ENCODE results near the gene NTF3. TPM values are rescaled to one million over a fixed set of nuclear protein-coding genes. Genes with fewer than 3 reads are reported as not detected.

NTF3 gene
- total and polyA plus RNA-seq, 5 experiments from 2014 or later: not detected

DNA sequence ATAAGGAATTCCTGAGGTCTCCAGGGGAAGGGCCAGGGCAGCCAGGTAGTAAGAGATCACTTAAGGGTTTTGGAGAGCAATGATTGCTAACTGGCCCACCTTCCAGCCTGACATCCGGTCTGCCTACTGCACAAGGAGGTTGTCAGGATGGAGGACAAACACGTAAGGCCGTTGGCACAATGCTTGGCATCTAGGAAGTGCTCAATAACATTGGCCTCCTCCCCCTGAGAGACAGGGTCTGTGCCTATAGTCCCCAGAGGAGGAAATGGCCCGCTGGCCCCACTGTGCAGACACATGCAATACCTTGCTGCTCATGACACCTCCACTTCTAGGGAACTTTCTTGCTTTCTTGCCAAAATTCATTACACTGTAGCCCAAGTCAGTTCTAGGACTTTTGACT is 73.2 kb downstream of the NTF3 start:
- Mint-ChIP-seq H3K4me3 (no peak overlapping the region), H3K36me3 (no peaks in the 10 kb centered on the region), H3K9me3 (no peaks in the 10 kb centered on the region), H3K4me1 (no peaks in the 10 kb centered on the region), H3K27ac (no peak overlapping the region), H3K27me3 (peaks cover 0 to 37% (median 3%) of the 10 kb centered on the region in 5 donors)
- DNase-seq (no peak), ATAC-seq (no peak)
- POLR2A ChIA-PET: no interaction called here

DNA sequence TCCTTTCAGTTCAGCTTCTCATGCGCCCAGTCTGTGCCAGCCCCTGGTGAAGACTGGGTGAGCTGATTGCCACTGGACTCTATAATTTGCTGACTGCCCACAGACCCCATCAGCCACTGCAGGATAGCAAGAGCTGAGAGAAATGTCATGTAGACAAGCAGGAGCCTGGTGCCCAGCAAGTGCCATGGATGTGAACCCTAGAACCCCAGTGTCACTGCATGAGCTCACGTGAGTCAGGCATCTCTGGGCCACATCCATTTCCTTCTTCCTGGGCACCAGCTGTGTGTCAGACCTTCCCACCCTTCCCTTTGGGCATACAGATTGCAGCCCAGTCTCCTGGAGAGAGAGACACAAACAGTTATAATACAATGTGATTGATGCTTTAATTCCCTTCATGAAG is 73.8 kb downstream of the NTF3 start:
- H3K9me3 Mint-ChIP-seq: no peaks in the 10 kb centered on the region
- no peak for ATAC-seq
- POLR2A ChIA-PET: no interaction called here
- no peak for DNase-seq
- no peaks in the 10 kb centered on the region for H3K4me1 Mint-ChIP-seq
- H3K27ac Mint-ChIP-seq: no peak overlapping the region
- no peaks in the 10 kb centered on the region for H3K36me3 Mint-ChIP-seq
- peaks cover 0 to 35% (median 4%) of the 10 kb centered on the region in 5 donors for H3K27me3 Mint-ChIP-seq
- H3K4me3 Mint-ChIP-seq: peak overlapping the region in 1 of 10 donors; percentile 13

DNA sequence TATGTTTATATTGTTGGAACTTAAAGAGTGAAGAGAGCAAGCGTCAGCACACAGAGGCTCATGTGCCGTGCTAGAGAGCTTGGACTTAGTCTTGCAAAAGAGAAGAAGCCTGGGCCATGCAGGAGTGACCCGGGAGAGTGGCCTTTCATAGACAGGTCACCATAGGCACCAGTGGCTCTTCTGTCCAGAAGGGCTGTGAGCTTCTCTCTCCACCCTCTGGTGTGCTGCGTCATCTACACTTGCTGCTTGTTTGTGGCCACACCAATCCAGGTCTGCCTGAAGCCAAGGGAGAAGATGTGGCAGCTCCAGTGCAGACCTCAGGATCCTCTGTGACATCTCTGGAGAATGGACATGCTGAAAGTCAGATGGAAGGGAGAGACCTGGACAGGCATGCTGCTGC is 74.4 kb downstream of the NTF3 start:
- Mint-ChIP-seq H3K4me3 (peak overlapping the region in 1 of 10 donors; percentile 13), H3K4me1 (peaks cover 0 to 4% (median 1%) of the 10 kb centered on the region in 4 donors), H3K27ac (no peak overlapping the region), H3K36me3 (no peaks in the 10 kb centered on the region), H3K9me3 (no peaks in the 10 kb centered on the region), H3K27me3 (peaks cover 3 to 35% (median 7%) of the 10 kb centered on the region in 5 donors)
- ATAC-seq (no peak), DNase-seq (no peak)
- POLR2A ChIA-PET: no interaction called here

DNA sequence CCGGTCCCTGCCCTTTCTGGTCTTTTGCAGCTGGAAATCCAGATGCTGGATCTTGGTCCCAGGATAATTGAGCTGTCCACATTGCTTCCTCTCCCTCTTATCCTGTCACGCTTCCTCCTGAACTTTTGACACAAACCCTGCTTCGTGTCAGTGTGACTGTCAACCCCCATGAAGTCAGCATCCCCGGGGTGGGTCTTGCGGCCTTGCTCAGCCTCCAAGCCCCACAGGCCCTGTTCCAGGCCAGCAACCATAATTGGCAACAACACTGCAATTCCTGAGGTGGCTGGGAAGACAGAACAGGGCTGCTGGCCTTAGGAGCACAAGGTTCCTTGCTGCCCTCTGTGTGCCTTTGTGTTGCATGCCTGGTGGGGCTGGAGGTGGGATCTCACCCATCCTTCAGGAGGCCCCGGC is 74.9 kb downstream of the NTF3 start:
- H3K27me3 Mint-ChIP-seq: peaks cover 3 to 34% (median 12%) of the 10 kb centered on the region in 5 donors
- POLR2A ChIA-PET: no interaction called here

DNA sequence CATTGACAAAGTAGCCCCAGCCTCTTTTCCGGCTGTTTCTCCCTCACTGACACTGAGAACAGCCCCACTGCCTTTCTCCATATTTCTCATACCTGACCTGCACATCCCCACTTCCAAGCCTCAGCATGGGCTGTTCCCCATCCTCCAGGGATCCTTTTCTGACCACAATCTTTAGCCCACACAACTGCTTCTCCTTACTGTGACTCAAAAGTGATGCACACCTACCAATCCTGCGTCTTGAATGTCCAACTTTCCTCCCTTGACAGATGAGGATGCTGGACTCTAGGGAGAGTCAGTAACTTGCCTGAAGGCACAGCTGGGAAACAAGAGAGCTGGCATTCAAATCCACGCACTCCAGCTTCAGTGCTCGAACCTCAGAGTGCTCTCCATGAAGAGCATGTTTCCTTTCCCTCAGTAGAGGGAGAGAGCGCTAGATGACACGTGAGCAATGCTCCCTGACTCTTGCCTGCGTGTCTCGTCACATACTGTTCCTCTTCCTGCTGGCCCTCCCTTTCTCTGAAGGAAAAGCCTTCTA is 75.6 kb downstream of the NTF3 start:
- POLR2A ChIA-PET: no interaction called here
- H3K27me3 Mint-ChIP-seq: peaks cover 3 to 34% (median 12%) of the 10 kb centered on the region in 5 donors
- no peak overlapping the region for H3K4me3 Mint-ChIP-seq
- ATAC-seq: no peak
- H3K36me3 Mint-ChIP-seq: no peaks in the 10 kb centered on the region
- H3K27ac Mint-ChIP-seq: no peak overlapping the region
- DNase-seq: no peak
- H3K9me3 Mint-ChIP-seq: no peaks in the 10 kb centered on the region
- H3K4me1 Mint-ChIP-seq: peaks cover 0 to 7% (median 1%) of the 10 kb centered on the region in 4 donors

More for the DNA sequence above, 74.9 kb downstream of the NTF3 start:
- no peak for ATAC-seq
- H3K27ac Mint-ChIP-seq: no peak overlapping the region
- H3K36me3 Mint-ChIP-seq: no peaks in the 10 kb centered on the region
- DNase-seq: no peak
- no peaks in the 10 kb centered on the region for H3K9me3 Mint-ChIP-seq
- H3K4me3 Mint-ChIP-seq: no peak overlapping the region
- H3K4me1 Mint-ChIP-seq: peaks cover 0 to 7% (median 1%) of the 10 kb centered on the region in 4 donors

DNA sequence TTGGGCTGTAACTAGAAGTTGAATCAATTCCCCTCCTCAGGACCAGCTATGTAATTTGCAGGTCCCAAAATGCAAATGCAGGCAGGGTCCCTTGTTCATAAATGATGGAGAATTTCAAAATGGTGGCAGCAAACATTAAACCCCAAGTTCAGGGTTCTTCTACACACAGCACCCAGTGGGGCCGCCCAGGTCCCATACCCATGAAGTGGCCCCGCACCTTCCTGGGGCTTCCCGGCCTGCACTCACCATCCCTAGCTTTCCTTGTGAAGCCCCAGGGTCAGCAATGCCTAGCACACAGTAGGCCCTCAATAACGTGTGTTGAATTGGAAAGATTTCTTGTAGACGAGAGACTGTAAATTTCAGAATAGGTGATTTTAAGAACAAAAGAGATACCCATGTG is 76.0 kb downstream of the NTF3 start:
- H3K4me1 Mint-ChIP-seq: peaks cover 0 to 7% (median 1%) of the 10 kb centered on the region in 4 donors
- no peak for DNase-seq
- H3K36me3 Mint-ChIP-seq: no peaks in the 10 kb centered on the region
- no peak for ATAC-seq
- no peak overlapping the region for H3K27ac Mint-ChIP-seq
- H3K27me3 Mint-ChIP-seq: peaks cover 4 to 34% (median 15%) of the 10 kb centered on the region in 5 donors
- POLR2A ChIA-PET: no interaction called here
- no peak overlapping the region for H3K4me3 Mint-ChIP-seq
- no peaks in the 10 kb centered on the region for H3K9me3 Mint-ChIP-seq

DNA sequence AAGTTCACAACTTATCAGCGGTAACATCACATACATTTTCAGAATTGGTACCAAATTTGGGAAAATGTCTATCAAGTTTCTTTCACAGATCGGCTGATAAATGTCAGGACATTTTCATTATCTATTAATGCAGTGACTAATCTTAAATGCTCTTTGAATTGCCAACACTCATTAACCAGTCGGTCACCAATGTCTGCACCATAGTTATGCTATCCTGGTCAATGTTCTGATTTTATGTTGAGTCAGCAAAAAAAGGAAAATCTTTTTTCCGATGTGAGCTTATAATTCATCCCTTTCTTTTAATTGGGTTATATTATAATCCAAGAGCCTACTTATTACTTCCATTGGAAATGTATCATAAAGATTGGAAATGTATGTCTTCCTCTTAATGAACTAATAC is 77.2 kb downstream of the NTF3 start:
- H3K4me1 Mint-ChIP-seq: peaks cover 0 to 7% (median 1%) of the 10 kb centered on the region in 4 donors
- no peaks in the 10 kb centered on the region for H3K9me3 Mint-ChIP-seq
- peaks cover 4 to 34% (median 15%) of the 10 kb centered on the region in 5 donors for H3K27me3 Mint-ChIP-seq
- no peak overlapping the region for H3K4me3 Mint-ChIP-seq
- POLR2A ChIA-PET: no interaction called here
- no peak for DNase-seq
- no peak for ATAC-seq
- H3K27ac Mint-ChIP-seq: no peak overlapping the region
- H3K36me3 Mint-ChIP-seq: no peaks in the 10 kb centered on the region

DNA sequence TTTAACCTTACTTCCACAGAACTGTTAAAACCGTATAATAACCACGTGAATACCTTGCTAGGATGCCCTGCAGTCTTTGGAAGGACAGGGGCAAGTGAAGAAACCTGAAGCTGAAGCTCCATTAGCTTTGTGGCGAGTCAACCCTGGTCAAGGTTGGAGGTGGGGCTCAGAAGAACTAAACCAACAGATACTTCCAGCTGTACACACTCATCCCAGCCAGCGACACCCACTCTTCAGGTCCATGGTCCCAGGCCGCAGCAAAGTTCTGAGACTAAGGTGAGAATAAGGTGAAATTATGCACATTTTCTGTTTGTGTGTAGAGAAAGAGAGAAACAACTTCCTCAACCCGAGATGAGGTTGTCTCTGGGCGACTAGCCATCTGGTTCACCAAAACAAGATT is 77.6 kb downstream of the NTF3 start:
- peaks cover 8 to 34% (median 15%) of the 10 kb centered on the region in 5 donors for H3K27me3 Mint-ChIP-seq
- POLR2A ChIA-PET: no interaction called here
- peaks cover 0 to 7% (median 1%) of the 10 kb centered on the region in 4 donors for H3K4me1 Mint-ChIP-seq
- ATAC-seq (no peak), DNase-seq (no peak)
- no peak overlapping the region for H3K27ac Mint-ChIP-seq
- no peaks in the 10 kb centered on the region for H3K36me3 Mint-ChIP-seq
- no peaks in the 10 kb centered on the region for H3K9me3 Mint-ChIP-seq
- H3K4me3 Mint-ChIP-seq: no peak overlapping the region

DNA sequence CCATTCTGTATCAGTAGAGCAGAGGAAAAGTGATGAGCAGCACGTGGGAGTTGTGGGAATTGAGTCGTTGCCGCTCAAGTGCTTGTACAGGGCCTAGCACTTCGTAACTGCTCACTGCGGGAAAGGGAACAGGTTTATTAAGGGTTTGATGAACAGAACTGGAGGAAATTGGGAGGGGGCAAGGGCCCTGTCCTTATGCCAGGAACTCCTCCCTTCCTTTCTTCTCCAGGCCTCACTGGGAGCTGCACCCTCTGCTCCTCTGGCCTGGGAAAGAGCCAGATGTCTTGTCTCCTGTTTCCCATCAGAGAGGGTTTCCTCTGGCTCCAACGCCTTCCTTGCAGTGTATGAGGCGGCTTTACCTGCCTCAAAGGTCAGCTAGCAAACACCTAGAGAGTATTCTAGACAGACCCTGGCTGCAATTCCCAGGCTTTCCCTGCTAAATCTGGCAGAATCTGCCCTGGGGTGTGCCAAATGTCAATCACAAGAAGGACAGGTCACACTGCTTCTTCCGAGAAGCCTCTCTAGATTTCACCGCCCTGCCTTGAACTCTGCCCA is 78.4 kb downstream of the NTF3 start:
- Mint-ChIP-seq H3K27me3 (peaks cover 8 to 34% (median 15%) of the 10 kb centered on the region in 5 donors), H3K36me3 (no peaks in the 10 kb centered on the region), H3K4me3 (no peak overlapping the region), H3K4me1 (peaks cover 0 to 7% (median 1%) of the 10 kb centered on the region in 4 donors), H3K27ac (no peak overlapping the region), H3K9me3 (no peaks in the 10 kb centered on the region)
- POLR2A ChIA-PET: no interaction called here
- DNase-seq (no peak), ATAC-seq (no peak)

DNA sequence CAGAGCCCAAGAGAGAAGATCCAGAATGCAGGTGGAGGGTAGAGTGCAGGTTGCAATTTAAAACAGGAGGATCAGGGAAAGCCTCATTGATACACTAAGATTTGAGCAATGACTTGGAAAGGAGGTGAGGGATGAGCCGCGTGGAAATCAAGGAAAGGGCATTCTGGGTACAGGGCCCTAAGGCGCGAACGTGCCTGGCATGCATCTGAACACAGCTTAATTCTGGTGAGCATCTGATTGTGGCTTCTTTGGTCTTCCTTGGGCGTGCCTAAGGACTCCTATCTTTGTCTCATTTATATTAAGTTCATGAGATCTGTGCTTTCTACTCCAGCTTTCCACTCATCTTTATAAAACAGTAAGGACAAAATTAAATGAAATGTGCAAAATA is 79.3 kb downstream of the NTF3 start:
- ATAC-seq (no peak), DNase-seq (no peak)
- Mint-ChIP-seq H3K36me3 (no peaks in the 10 kb centered on the region), H3K9me3 (no peaks in the 10 kb centered on the region), H3K4me3 (no peak overlapping the region), H3K27me3 (peaks cover 8 to 30% (median 14%) of the 10 kb centered on the region in 5 donors), H3K27ac (peak overlapping the region in 1 of 10 donors; percentile 88), H3K4me1 (peaks cover 0 to 7% (median 1%) of the 10 kb centered on the region in 4 donors)
- POLR2A ChIA-PET: no interaction called here

DNA sequence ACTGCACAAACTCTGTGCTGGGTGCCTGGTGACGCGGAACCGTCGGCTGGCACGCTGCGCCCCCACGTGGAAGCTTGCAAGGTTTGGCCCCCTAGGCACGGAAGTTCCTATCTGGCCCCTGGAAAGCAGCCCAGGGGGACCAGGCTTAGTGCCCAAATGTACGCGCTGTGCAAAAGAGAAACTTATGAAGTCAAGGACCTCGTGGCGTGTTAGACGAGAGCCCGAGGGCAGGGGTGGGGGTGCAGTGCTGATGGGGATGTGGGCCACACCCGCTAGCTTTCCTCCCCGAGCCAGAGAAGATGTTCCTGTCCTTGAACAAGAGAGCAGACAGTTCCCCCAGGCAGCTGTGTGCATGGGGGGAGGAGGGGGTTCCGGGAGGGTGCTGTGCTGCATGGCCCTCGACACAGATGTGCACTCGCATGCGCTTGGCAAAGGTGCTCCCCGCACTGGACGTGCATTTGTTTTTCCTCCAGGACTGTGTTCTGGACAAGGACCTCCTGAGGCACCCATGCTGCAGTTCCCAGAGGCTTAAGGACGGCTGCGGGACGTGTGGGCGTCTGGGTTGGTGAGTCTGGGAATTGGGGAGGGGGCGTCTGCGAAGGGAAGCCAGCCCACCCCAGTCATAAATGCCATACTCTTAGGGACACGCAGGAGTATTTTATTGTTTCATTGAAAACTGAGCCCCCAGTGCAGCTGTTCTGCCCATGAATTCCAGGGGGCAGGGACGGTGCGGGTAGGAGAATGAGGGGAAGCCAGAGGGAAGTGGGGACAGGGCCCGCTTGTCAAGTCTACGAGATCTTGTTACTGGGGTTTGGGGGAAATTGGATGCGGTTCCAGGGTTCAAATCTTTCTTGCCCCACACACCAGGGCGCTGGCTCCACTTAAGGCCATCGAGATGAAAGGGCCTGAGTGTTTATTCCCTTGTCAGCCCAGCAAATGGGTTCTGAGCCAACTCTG is 80.0 kb downstream of the NTF3 start:
- ATAC-seq (no peak), DNase-seq (no peak)
- peaks cover 8 to 24% (median 12%) of the 10 kb centered on the region in 5 donors for H3K27me3 Mint-ChIP-seq
- no peak overlapping the region for H3K4me3 Mint-ChIP-seq
- H3K27ac Mint-ChIP-seq: no peak overlapping the region
- no peaks in the 10 kb centered on the region for H3K36me3 Mint-ChIP-seq
- H3K4me1 Mint-ChIP-seq: peaks cover 0 to 7% (median 1%) of the 10 kb centered on the region in 4 donors
- no peaks in the 10 kb centered on the region for H3K9me3 Mint-ChIP-seq
- POLR2A ChIA-PET: no interaction called here

DNA sequence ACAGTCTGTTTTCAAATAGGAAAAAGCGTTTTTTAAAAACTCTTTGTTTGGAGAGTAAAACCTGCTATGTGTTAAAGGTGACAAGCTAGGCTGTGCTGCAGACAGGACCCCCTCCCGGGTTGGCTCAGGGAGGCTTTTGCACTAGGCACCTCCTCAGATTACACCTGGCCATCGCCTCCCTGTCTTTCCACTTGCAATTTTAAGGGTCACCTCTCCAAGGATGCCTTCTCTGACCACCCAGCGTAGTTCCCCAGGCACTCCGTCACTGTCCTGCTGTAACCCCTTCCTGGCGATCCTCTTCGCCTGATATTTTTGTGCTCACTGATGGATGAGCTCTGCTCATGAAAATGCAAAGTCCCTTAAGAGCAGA is 80.7 kb downstream of the NTF3 start:
- H3K27me3 Mint-ChIP-seq: peaks cover 8 to 20% (median 8%) of the 10 kb centered on the region in 5 donors
- H3K27ac Mint-ChIP-seq: no peak overlapping the region
- no peaks in the 10 kb centered on the region for H3K36me3 Mint-ChIP-seq
- POLR2A ChIA-PET: no interaction called here
- ATAC-seq (no peak), DNase-seq (no peak)
- peaks cover 0 to 7% (median 1%) of the 10 kb centered on the region in 4 donors for H3K4me1 Mint-ChIP-seq
- no peak overlapping the region for H3K4me3 Mint-ChIP-seq
- H3K9me3 Mint-ChIP-seq: no peaks in the 10 kb centered on the region

DNA sequence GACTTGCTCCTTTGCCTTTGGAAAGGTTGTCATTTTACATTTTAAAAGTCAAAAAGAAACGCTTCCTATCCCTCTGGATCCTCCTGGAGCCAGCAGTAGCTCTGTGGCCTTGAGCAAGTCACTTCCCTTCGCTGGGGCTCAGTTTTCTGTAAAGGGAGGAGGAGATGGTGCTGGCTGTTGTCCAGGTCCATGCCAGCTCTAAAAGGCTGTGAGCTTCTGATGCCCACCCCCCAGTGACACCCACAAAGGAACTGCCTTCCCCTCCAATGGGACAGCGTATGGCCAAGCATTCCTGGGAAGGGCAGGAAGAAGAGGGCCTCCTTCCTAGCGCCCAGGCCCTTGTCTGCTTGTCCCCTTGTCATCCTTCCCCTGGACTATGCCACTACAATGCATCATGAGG is 81.5 kb downstream of the NTF3 start:
- no peak overlapping the region for H3K27ac Mint-ChIP-seq
- no peak overlapping the region for H3K4me3 Mint-ChIP-seq
- H3K27me3 Mint-ChIP-seq: peaks cover 8 to 20% (median 8%) of the 10 kb centered on the region in 5 donors
- no peaks in the 10 kb centered on the region for H3K36me3 Mint-ChIP-seq
- H3K4me1 Mint-ChIP-seq: peaks cover 0 to 7% (median 1%) of the 10 kb centered on the region in 4 donors
- DNase-seq (no peak), ATAC-seq (no peak)
- POLR2A ChIA-PET: no interaction called here
- no peaks in the 10 kb centered on the region for H3K9me3 Mint-ChIP-seq
